Type B pancreatic cell (in vitro differentiated cells): ENCODE measurements around the gene ANKS1A. TPM values are rescaled to one million over a fixed set of nuclear protein-coding genes. Genes with fewer than 3 reads are reported as not detected.

Experiments used
- DNase-seq: peaks from one replicate; pipeline ENCODE4 v3.0.0; 2021; ENCODE audit warnings: mixed read lengths; ENCODE audit not compliant: unreplicated experiment; ENCODE audit errors: extremely low spot score
- H3K27ac Mint-ChIP-seq: 2 replicates; pipeline ENCODE4 v1.8.0; 2021; ENCODE audit warnings: mild to moderate bottlenecking, mixed read lengths
- H3K27me3 Mint-ChIP-seq: 2 replicates; pipeline ENCODE4 v1.8.0; 2021; ENCODE audit warnings: mixed read lengths
- H3K36me3 Mint-ChIP-seq: 2 replicates; pipeline ENCODE4 v1.8.0; 2021; ENCODE audit warnings: mixed read lengths
- H3K4me1 Mint-ChIP-seq: one replicate; pipeline ENCODE4 v1.8.0; 2021; ENCODE audit warnings: mixed read lengths; ENCODE audit not compliant: unreplicated experiment
- H3K4me3 Mint-ChIP-seq: 2 replicates; pipeline ENCODE4 v1.8.0; 2021; ENCODE audit warnings: mild to moderate bottlenecking, mixed read lengths
- H3K9me3 Mint-ChIP-seq: 2 replicates; pipeline ENCODE4 v1.8.0; 2021; ENCODE audit warnings: mixed read lengths
- total RNA-seq: library from RNA; stranded (reverse); gene quantifications from 2 replicates; pipeline ENCODE4 v1.2.1, GENCODE V29; 2021; ENCODE audit warnings: low replicate concordance
- TF ChIP-seq, protein P1 (sequence below): fragments of 200-600 bp; sonication (generic); conservative IDR thresholded peaks from 2 replicates; pipeline ENCODE4 v1.5.0; 2021; ENCODE audit warnings: antibody characterized with exemption, mild to moderate bottlenecking

Gene ANKS1A
- total RNA-seq, 1 donor from 2014 or later, result 28.0 TPM

GRCh38 chr6:35089935-35090505 is 201.0 kb downstream of the ANKS1A start:
- Mint-ChIP-seq H3K27me3 (no peaks in the 10 kb centered on the region), H3K36me3 (peaks cover 8% of the 10 kb centered on the region), H3K27ac (no peak overlapping the region), H3K9me3 (no peaks in the 10 kb centered on the region), H3K4me3 (no peak overlapping the region), H3K4me1 (peaks cover 25% of the 10 kb centered on the region)
- TF ChIP-seq, protein P1, sequence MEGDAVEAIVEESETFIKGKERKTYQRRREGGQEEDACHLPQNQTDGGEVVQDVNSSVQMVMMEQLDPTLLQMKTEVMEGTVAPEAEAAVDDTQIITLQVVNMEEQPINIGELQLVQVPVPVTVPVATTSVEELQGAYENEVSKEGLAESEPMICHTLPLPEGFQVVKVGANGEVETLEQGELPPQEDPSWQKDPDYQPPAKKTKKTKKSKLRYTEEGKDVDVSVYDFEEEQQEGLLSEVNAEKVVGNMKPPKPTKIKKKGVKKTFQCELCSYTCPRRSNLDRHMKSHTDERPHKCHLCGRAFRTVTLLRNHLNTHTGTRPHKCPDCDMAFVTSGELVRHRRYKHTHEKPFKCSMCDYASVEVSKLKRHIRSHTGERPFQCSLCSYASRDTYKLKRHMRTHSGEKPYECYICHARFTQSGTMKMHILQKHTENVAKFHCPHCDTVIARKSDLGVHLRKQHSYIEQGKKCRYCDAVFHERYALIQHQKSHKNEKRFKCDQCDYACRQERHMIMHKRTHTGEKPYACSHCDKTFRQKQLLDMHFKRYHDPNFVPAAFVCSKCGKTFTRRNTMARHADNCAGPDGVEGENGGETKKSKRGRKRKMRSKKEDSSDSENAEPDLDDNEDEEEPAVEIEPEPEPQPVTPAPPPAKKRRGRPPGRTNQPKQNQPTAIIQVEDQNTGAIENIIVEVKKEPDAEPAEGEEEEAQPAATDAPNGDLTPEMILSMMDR, result no peak
- DNase-seq, result peak; percentile 65

- TF ChIP-seq, protein P1, result no peak
- DNase-seq, result peak; percentile 60
- H3K4me1 Mint-ChIP-seq, result peaks cover 28% of the 10 kb centered on the region
Observed at GRCh38 chr6:35090734-35091133, 201.7 kb downstream of the ANKS1A start.

DNA sequence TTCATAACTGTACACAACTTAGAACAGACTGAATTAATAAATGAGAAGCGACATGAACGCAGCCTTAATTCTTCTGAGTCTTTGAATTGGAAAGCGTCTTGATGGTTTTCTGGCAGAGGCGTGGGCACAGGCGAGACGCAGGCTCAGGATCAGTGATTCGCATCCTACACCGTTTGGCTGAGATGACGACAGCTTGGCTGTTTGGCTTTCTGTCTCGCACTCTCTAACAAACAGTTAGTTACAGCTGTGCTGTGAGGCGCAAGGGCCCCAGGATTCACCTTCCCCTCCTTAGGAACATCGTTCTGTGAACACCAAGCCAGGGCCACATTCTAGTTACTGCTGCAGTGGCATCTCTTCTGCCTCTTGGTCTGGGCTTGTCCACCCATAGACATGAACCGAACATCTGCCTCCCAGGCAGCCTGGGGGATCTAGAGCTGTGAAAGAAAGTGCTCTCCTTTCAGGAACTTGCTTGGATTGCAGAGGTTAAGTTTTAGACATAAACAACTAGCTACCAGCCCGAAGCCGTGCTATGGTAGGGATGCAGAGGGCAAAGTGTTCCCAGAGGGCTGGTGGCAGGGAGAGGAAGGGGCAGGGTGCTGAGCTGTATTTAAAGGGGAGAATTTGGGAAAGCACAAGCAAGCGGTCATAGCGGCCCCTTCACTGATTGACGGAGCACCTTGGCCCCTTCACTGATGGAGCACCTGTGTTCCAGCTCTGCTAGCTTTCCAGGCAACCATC is 202.5 kb downstream of the ANKS1A start:
- peaks cover 3% of the 10 kb centered on the region for H3K36me3 Mint-ChIP-seq
- no peak for DNase-seq
- TF ChIP-seq, protein P1, result no peak
- no peaks in the 10 kb centered on the region for H3K27me3 Mint-ChIP-seq
- H3K27ac Mint-ChIP-seq, result peak overlapping the region; percentile 33
- H3K9me3 Mint-ChIP-seq, result no peaks in the 10 kb centered on the region
- H3K4me1 Mint-ChIP-seq, result peaks cover 35% of the 10 kb centered on the region
- no peak overlapping the region for H3K4me3 Mint-ChIP-seq

More at GRCh38 chr6:35090734-35091133, 201.7 kb downstream of the ANKS1A start:
- Mint-ChIP-seq H3K4me3 (no peak overlapping the region), H3K9me3 (no peaks in the 10 kb centered on the region), H3K36me3 (peaks cover 8% of the 10 kb centered on the region), H3K27ac (peak overlapping the region; percentile 33), H3K27me3 (no peaks in the 10 kb centered on the region)

GRCh38 chr6:35092362-35093117 is 203.5 kb downstream of the ANKS1A start:
- TF ChIP-seq, protein P1, result no peak
- Mint-ChIP-seq H3K36me3 (peaks cover 3% of the 10 kb centered on the region), H3K27ac (no peak overlapping the region), H3K4me1 (peaks cover 40% of the 10 kb centered on the region), H3K9me3 (no peaks in the 10 kb centered on the region), H3K27me3 (no peaks in the 10 kb centered on the region), H3K4me3 (no peak overlapping the region)
- no peak for DNase-seq

DNA sequence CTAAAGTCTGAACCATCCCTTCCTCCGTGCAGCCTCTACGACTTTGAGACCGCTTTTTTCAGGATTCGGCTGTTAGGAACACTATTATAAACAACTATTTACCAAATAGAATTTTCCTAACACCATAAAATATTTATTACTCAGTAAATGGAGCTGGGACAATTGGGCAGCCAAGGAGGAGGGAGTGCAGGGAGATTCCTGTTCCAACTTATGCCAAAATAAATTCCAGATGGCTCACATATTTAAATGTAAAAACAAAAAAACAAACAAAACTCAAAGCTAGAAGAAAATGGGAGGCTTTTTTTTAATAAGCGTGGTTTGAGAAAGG is 204.0 kb downstream of the ANKS1A start:
- DNase-seq, result no peak
- Mint-ChIP-seq H3K4me3 (no peak overlapping the region), H3K36me3 (peaks cover 3% of the 10 kb centered on the region), H3K4me1 (peaks cover 40% of the 10 kb centered on the region), H3K27me3 (no peaks in the 10 kb centered on the region), H3K9me3 (no peaks in the 10 kb centered on the region), H3K27ac (no peak overlapping the region)
- TF ChIP-seq, protein P1, result no peak
